GM12878 (cell line): ENCODE results near the gene CHD9. TPM values are rescaled to one million over a fixed set of nuclear protein-coding genes. Genes with fewer than 3 reads are reported as not detected.

Source experiments
- ATAC-seq: fragments of 200-7000 bp; cut with Tn5 transposase; 3 replicates; pipeline ENCODE4 v1.9.1; 2020; ENCODE audit warnings: mild to moderate bottlenecking, moderate library complexity
- BruUV-seq: library from RNA; stranded (reverse); fragments of 400-500 nt; replicated peaks from 2 replicates; lab custom pipeline; 2021; lab: Mats Ljungman, UMichigan
- CTCF ChIA-PET: fragments of 300-600 bp; sonication (Branson Sonifier 250); formaldehyde crosslinking; extraction: SDS; loops from one replicate; lab custom pipeline; 2021; ENCODE audit warnings: inconsistent platforms; lab: Yijun Ruan, JAX
- POLR2A ChIA-PET: fragments of 350-600 bp; formaldehyde crosslinking; extraction: SDS; loops from one replicate; lab custom pipeline; 2021; ENCODE audit warnings: inconsistent platforms; lab: Charles Lee
- RAD21 ChIA-PET: fragments of 300-600 bp; sonication (Branson Sonifier 250); formaldehyde crosslinking; loops from one replicate; lab custom pipeline; 2023; ENCODE audit warnings: antibody characterized with exemption; ENCODE audit not compliant: unreplicated experiment; lab: Charles Lee
- SMC1A ChIA-PET: fragments of 300-600 bp; sonication (Branson Sonifier 250); formaldehyde crosslinking; loops from one replicate; lab custom pipeline; 2023; ENCODE audit not compliant: unreplicated experiment, uncharacterized antibody; lab: Charles Lee
- DNase-seq: peaks from one replicate; pipeline ENCODE4 v3.0.0-alpha.2; 2011; ENCODE audit warnings: low read depth, low spot score
- FAIRE-seq: peaks from 3 replicates; lab custom pipeline; 2011; peaks lifted over from hg19 to GRCh38; lab: Jason Lieb, UNC
- H2AFZ ChIP-seq: 2 replicates; pipeline ENCODE4 v1.6.0; 2011; ENCODE audit warnings: low read depth, low read length, control low read depth; ENCODE audit not compliant: control insufficient read depth
- H3K27ac ChIP-seq: 2 replicates; pipeline ENCODE4 v1.5.1; 2011; ENCODE audit warnings: control low read depth; ENCODE audit not compliant: control insufficient read depth, insufficient read depth
- H3K27me3 ChIP-seq, 2 experiments: replicated peaks in 1 of 2; 2 replicates each; pipeline versions ENCODE4 v1.6.0 to v1.6.1; 2011; ENCODE audit warnings: low read length in 1 of 2; ENCODE audit not compliant: control insufficient read depth in 2 of 2, insufficient read depth in 2 of 2
- H3K36me3 ChIP-seq, 2 experiments: 2 replicates each; pipeline ENCODE4 v1.5.1; 2011; ENCODE audit warnings: low read length in 1 of 2; ENCODE audit not compliant: control insufficient read depth in 2 of 2, insufficient read depth in 2 of 2
- H3K4me1 ChIP-seq: 2 replicates; pipeline ENCODE4 v1.6.1; 2011; ENCODE audit warnings: mild to moderate bottlenecking, low read length, moderate library complexity, mixed read lengths; ENCODE audit not compliant: control insufficient read depth, insufficient read depth
- H3K4me2 ChIP-seq: 2 replicates; pipeline ENCODE4 v1.6.0; 2011; ENCODE audit warnings: control low read depth; ENCODE audit not compliant: control insufficient read depth, insufficient read depth
- H3K4me3 ChIP-seq: fragments of 200-600 bp; sonication (generic); 2 replicates; pipeline ENCODE4 v1.5.1; 2016
- H3K79me2 ChIP-seq: 2 replicates; pipeline ENCODE4 v1.6.0; 2011; ENCODE audit warnings: low read length; ENCODE audit not compliant: control insufficient read depth, insufficient read depth
- H3K9ac ChIP-seq: 2 replicates; pipeline ENCODE4 v1.8.0; 2011; ENCODE audit warnings: low read length, control low read depth, mixed read lengths; ENCODE audit not compliant: control insufficient read depth, insufficient read depth
- H3K9me3 ChIP-seq: replicated peaks from 3 replicates; pipeline ENCODE4 v1.5.1; 2011; ENCODE audit warnings: mild to moderate bottlenecking, low read length; ENCODE audit not compliant: control insufficient read depth, insufficient read depth
- H4K20me1 ChIP-seq: 2 replicates; pipeline ENCODE4 v1.6.0; 2011; ENCODE audit not compliant: control insufficient read depth, insufficient read depth
- ASH2L ChIP-seq: fragments of 300-600, 200-600 bp; sonication (generic); IDR thresholded peaks from 2 replicates; pipeline ENCODE4 v1.6.1; 2017; ENCODE audit warnings: low read depth, mild to moderate bottlenecking, borderline replicate concordance
- BCL3 ChIP-seq: IDR thresholded peaks from 2 replicates; pipeline ENCODE4 v1.6.1; 2011; ENCODE audit warnings: borderline replicate concordance, low read depth, mild to moderate bottlenecking, moderate library complexity, low read length; ENCODE audit not compliant: insufficient read depth, poor library complexity, severe bottlenecking
- CREM ChIP-seq: IDR thresholded peaks from 2 replicates; pipeline ENCODE4 v1.6.1; 2014; ENCODE audit warnings: antibody characterized with exemption, low read depth
- CUX1 ChIP-seq: IDR thresholded peaks from 2 replicates; pipeline ENCODE4 v1.6.1; 2012; ENCODE audit warnings: improper control_type of control experiment, low read depth, low read length; ENCODE audit not compliant: insufficient replicate concordance
- HDAC6 ChIP-seq: fragments of 200-600 bp; sonication (generic); IDR thresholded peaks from one replicate; pipeline ENCODE4 v1.8.0; 2017; ENCODE audit warnings: antibody characterized with exemption; ENCODE audit not compliant: unreplicated experiment
- KAT2A ChIP-seq: conservative IDR thresholded peaks from 2 replicates; pipeline ENCODE4 v1.6.1; 2011; ENCODE audit warnings: low read depth, low read length; ENCODE audit not compliant: control insufficient read depth
- MEF2A ChIP-seq: IDR thresholded peaks from 2 replicates; pipeline ENCODE4 v1.6.1; 2011; ENCODE audit warnings: low read depth, mild to moderate bottlenecking, low read length, moderate library complexity; ENCODE audit not compliant: insufficient read depth
- MTA2 ChIP-seq: fragments of 450-650 bp; IDR thresholded peaks from 2 replicates; pipeline ENCODE4 v1.6.1; 2016; ENCODE audit warnings: low read depth, mild to moderate bottlenecking, moderate library complexity
- NFIC ChIP-seq: IDR thresholded peaks from 2 replicates; pipeline ENCODE4 v1.6.1; 2012; ENCODE audit warnings: low read depth, mild to moderate bottlenecking, inconsistent platforms, low read length, moderate library complexity
- NR2C2 ChIP-seq: IDR thresholded peaks from 2 replicates; pipeline ENCODE4 v1.6.1; 2011; ENCODE audit warnings: borderline replicate concordance, low read depth; ENCODE audit not compliant: control insufficient read depth, insufficient read length
- PAX5 ChIP-seq: IDR thresholded peaks from 2 replicates; pipeline ENCODE4 v1.6.1; 2011; ENCODE audit warnings: low read depth, low read length, borderline replicate concordance
- RELB ChIP-seq: fragments of 450-650 bp; IDR thresholded peaks from 2 replicates; pipeline ENCODE4 v1.6.1; 2017; ENCODE audit warnings: low read depth, mild to moderate bottlenecking, moderate library complexity
- SMAD5 ChIP-seq: IDR thresholded peaks from 2 replicates; pipeline ENCODE4 v1.6.1; 2016; ENCODE audit warnings: antibody characterized with exemption, low read depth
- TCF7 ChIP-seq: IDR thresholded peaks from 2 replicates; pipeline ENCODE4 v1.6.1; 2014; ENCODE audit warnings: antibody characterized with exemption, borderline replicate concordance
- ZBED1 ChIP-seq: IDR thresholded peaks from 2 replicates; pipeline ENCODE4 v1.6.1; 2016; ENCODE audit warnings: borderline replicate concordance
- WGBS: methylation state at CpG from one replicate; pipeline ENCODE4 v1.1.6; 2016; ENCODE audit warnings: low lambda C conversion rate; ENCODE audit not compliant: insufficient replicate concordance, insufficient coverage; ENCODE audit errors: missing lambda C conversion rate; 5-methylcytosine and 5-hydroxymethylcytosine counted together
- in situ Hi-C: fragments of 300-500 bp; cut with MboI; formaldehyde crosslinking; loops from 9 replicates; pipeline ENCODE4 v1.14.3; 2018; ENCODE audit warnings: mixed read lengths
- intact Hi-C: fragments of 100-400 bp; cut with micrococcal nuclease; formaldehyde crosslinking; loops from one replicate; pipeline ENCODE4 v1.14.2; 2022; ENCODE audit not compliant: unreplicated experiment
- polyA plus RNA-seq, 11 experiments: library from polyadenylated mRNA; depleted of rRNA in 4 of 11; unstranded in 6 of 11; stranded (reverse) in 5 of 11; fragments of >200 nt; fragmentation: Nextera tagmentation in 4 of 11; fragmentation: Illumina TruSeq in 1 of 11; extraction: Ambion mirVana in 4 of 11; extraction: Trizol in 1 of 11; gene quantifications; 1 replicate in 1 of 11; 2 replicates in 10 of 11; pipeline versions ENCODE4 v1.2.1 to v1.2.3, GENCODE V29; 2011 to 2016; ENCODE audit warnings: inconsistent platforms in 2 of 11, missing spikeins in 2 of 11, low read depth in 1 of 11
- total RNA-seq, 4 experiments: library from RNA; depleted of rRNA in 3 of 4; stranded (reverse); fragments of >200 nt in 3 of 4; fragmentation: Illumina TruSeq in 1 of 4; extraction: Trizol in 1 of 4; gene quantifications; 2 replicates each; pipeline versions ENCODE4 v1.2.1 to v1.2.3, GENCODE V29; 2013 to 2021

The CHD9 gene
- total and polyA plus RNA-seq, 10 of the 15 experiments (the other 5 are each of a cell fraction or from before 2014, with no cell fraction given), result 29.2 to 95.7 (median 54.3) TPM

- ChIA-PET CTCF (interaction anchor here (0.7 to 2.6 kb wide), 8 partner anchors 30 to 146 kb away, joined by 3 to 19 read pairs (median 4); no protein-coding TSS in a partner anchor), POLR2A (interaction anchor here (0.9 to 12.5 kb wide), 5 partner anchors 9 to 442 kb away, joined by 3 to 142 read pairs (median 12); partner anchors contain the start of gene AKTIP), RAD21 (interaction anchor here (0.8 to 9.9 kb wide), 13 partner anchors 9 to 146 kb away, joined by 3 to 97 read pairs (median 4); no protein-coding TSS in a partner anchor), SMC1A (interaction anchor here (0.7 to 19.1 kb wide), 14 partner anchors 6 to 146 kb away, joined by 3 to 270 read pairs (median 5); no protein-coding TSS in a partner anchor)
- no peaks in the 10 kb centered on the region for H4K20me1 ChIP-seq
- peak overlapping the region; percentile 64; the same call in 1 of the 2 replicates for H3K4me3 ChIP-seq
- no peaks in the 10 kb centered on the region for H3K27me3 ChIP-seq
- peaks cover 0 to 6% of the 10 kb centered on the region in 2 experiments; a peak in 2 of 4 replicates for H3K36me3 ChIP-seq
- ATAC-seq (peak; percentile 78), DNase-seq (peak; percentile 96), FAIRE-seq (peak; percentile 62)
- BruUV-seq, result no TSS peak
- peaks cover 66% of the 10 kb centered on the region for H3K4me1 ChIP-seq
- intact Hi-C loops, result loop anchor here (1.0 to 5.0 kb wide), 4 partner anchors 10 to 441 kb away; partner anchors contain the start of gene AKTIP
- peak overlapping the region; percentile 52 for H3K27ac ChIP-seq
- in situ Hi-C loops, result loop anchor here (5.0 to 10.0 kb wide), 3 partner anchors 36 to 383 kb away; no protein-coding TSS in a partner anchor
- 0% methylated on average over 3 of the region's 3 CpGs for WGBS
- H3K4me2 ChIP-seq, result peak overlapping the region; percentile 95
- peak overlapping the region; percentile 59; the same call in 1 of the 2 replicates for H3K9ac ChIP-seq
- H3K79me2 ChIP-seq, result peaks cover 73% of the 10 kb centered on the region
- no peaks in the 10 kb centered on the region for H3K9me3 ChIP-seq
- peak overlapping the region; percentile 19; the same call in 1 of the 2 replicates for H2AFZ ChIP-seq
- TF ChIP-seq KAT2A, result no peak
- TF ChIP-seq SMAD5, result no peak
- TF ChIP-seq MTA2, result peak; percentile 96
- TF ChIP-seq NFIC, result peak; percentile 97
- TF ChIP-seq HDAC6, result no peak
- peak; percentile 97 for TF ChIP-seq RELB
- 0 out of 2 replicates have a peak, but pooled peaks have one; percentile 84 for TF ChIP-seq ZBED1
- TF ChIP-seq PAX5, result peak; percentile 99
- TF ChIP-seq TCF7, result peak; percentile 100
- peak; percentile 94 for TF ChIP-seq CREM
- peak; percentile 98 for TF ChIP-seq BCL3
- no peak for TF ChIP-seq NR2C2
- peak; percentile 80 for TF ChIP-seq CUX1
- TF ChIP-seq ASH2L, result no peak
- peak; percentile 69 for TF ChIP-seq MEF2A
Measured at GRCh38 chr16:53061701-53062159, 6.9 kb downstream of the CHD9 start.
